ENCODE measurements around the gene CCND2. TPM values are rescaled to one million over a fixed set of nuclear protein-coding genes. Genes with fewer than 3 reads are reported as not detected.

CCND2 gene
- polyA plus RNA-seq, 3 donors: 3.6 to 6.8 (median 3.9) TPM

- no peak overlapping the region for H3K4me3 ChIP-seq (replicated peaks in 1 of 3; ENCODE audit: low read depth in 2 of 3, low read length in 3 of 3)
- no peak overlapping the region for H3K9ac ChIP-seq (ENCODE audit: insufficient read depth, low read length, poor library complexity, severe bottlenecking)
- DNase-seq: no peak
- no peaks in the 10 kb centered on the region for H3K36me3 Mint-ChIP-seq
- no peaks in the 10 kb centered on the region for H4K20me1 ChIP-seq (ENCODE audit: insufficient read depth, low read length)
- no peaks in the 10 kb centered on the region for H3K4me1 ChIP-seq (ENCODE audit: control insufficient read depth in 1 of 2, insufficient read depth in 2 of 2, low read length in 2 of 2)
- H3K27me3 ChIP-seq (ENCODE audit: control insufficient read depth in 2 of 2, insufficient read depth in 2 of 2, low read length in 2 of 2): peaks cover 14 to 15% of the 10 kb centered on the region in 2 donors
- no peak for TF ChIP-seq CTCF (IDR thresholded peaks at IDR 0.05)
- H3K4me2 ChIP-seq (replicated peaks; ENCODE audit: extremely low read depth, low read length, poor library complexity, severe bottlenecking): no peak overlapping the region
- peaks cover 0 to 7% (median 4%) of the 10 kb centered on the region in 7 donors for H3K9me3 Mint-ChIP-seq
- H3K4me3 Mint-ChIP-seq: no peak overlapping the region
- H3K9me3 ChIP-seq (replicated peaks in 1 of 2; ENCODE audit: control insufficient read depth in 1 of 2, insufficient read depth in 1 of 2, low read length in 2 of 2): no peaks in the 10 kb centered on the region
- H2AFZ ChIP-seq (ENCODE audit: insufficient read depth, low read depth, low read length, poor library complexity, severe bottlenecking): no peak overlapping the region
- H3K4me1 Mint-ChIP-seq: peaks cover 1% of the 10 kb centered on the region
- no peaks in the 10 kb centered on the region for H3K36me3 ChIP-seq (replicated peaks in 1 of 2; ENCODE audit: control insufficient read depth in 1 of 2, insufficient read depth in 2 of 2, low read length in 2 of 2)
- peaks cover 5 to 13% (median 6%) of the 10 kb centered on the region in 3 donors for H3K27me3 Mint-ChIP-seq (ENCODE audit: low read depth in 3 of 3)
- intact Hi-C loops (cut with micrococcal nuclease): no loop called here
- H3K79me2 ChIP-seq (ENCODE audit: insufficient read depth, low read length): no peaks in the 10 kb centered on the region
- no peak overlapping the region for H3K27ac ChIP-seq (ENCODE audit: low read depth in 1 of 2, low read length in 2 of 2)
- no peak overlapping the region for H3K27ac Mint-ChIP-seq
Observed at GRCh38 chr12:4261655-4262054, 11.9 kb upstream of the CCND2 start.

- peak overlapping the region in 1 of 2 donors; percentile 13 for H3K4me3 Mint-ChIP-seq
- WGBS (ENCODE audit: insufficient coverage): no CpG with 5 or more reads among the region's 4 CpGs
- peaks cover 31 to 43% (median 33%) of the 10 kb centered on the region in 3 donors for H3K27me3 Mint-ChIP-seq (ENCODE audit: low read depth in 3 of 3)
Observed at GRCh38 chr12:4265280-4265679, 8.3 kb upstream of the CCND2 start.

More at GRCh38 chr12:4265280-4265679, 8.3 kb upstream of the CCND2 start:
- TF ChIP-seq CTCF (IDR thresholded peaks at IDR 0.05): no peak
- H3K27me3 ChIP-seq (ENCODE audit: control insufficient read depth in 2 of 2, insufficient read depth in 2 of 2, low read length in 2 of 2): peaks cover 37 to 47% of the 10 kb centered on the region in 2 donors
- H3K9me3 ChIP-seq (replicated peaks in 1 of 2; ENCODE audit: control insufficient read depth in 1 of 2, insufficient read depth in 1 of 2, low read length in 2 of 2): no peaks in the 10 kb centered on the region
- no peak overlapping the region for H3K4me2 ChIP-seq (replicated peaks; ENCODE audit: extremely low read depth, low read length, poor library complexity, severe bottlenecking)
- H3K4me1 Mint-ChIP-seq: peaks cover 15% of the 10 kb centered on the region
- no peaks in the 10 kb centered on the region for H4K20me1 ChIP-seq (ENCODE audit: insufficient read depth, low read length)
- H2AFZ ChIP-seq (ENCODE audit: insufficient read depth, low read depth, low read length, poor library complexity, severe bottlenecking): no peak overlapping the region
- intact Hi-C loops (cut with micrococcal nuclease): no loop called here
- no peak for DNase-seq
- no peak overlapping the region for H3K27ac ChIP-seq (ENCODE audit: low read depth in 1 of 2, low read length in 2 of 2)
- H3K4me1 ChIP-seq (ENCODE audit: control insufficient read depth in 1 of 2, insufficient read depth in 2 of 2, low read length in 2 of 2): peaks cover 16 to 17% of the 10 kb centered on the region in 2 donors
- H3K27ac Mint-ChIP-seq: no peak overlapping the region
- H3K4me3 ChIP-seq (replicated peaks in 1 of 3; ENCODE audit: low read depth in 2 of 3, low read length in 3 of 3): no peak overlapping the region
- H3K36me3 ChIP-seq (replicated peaks in 1 of 2; ENCODE audit: control insufficient read depth in 1 of 2, insufficient read depth in 2 of 2, low read length in 2 of 2): no peaks in the 10 kb centered on the region
- H3K9ac ChIP-seq (ENCODE audit: insufficient read depth, low read length, poor library complexity, severe bottlenecking): no peak overlapping the region
- peaks cover 0 to 4% (median 3%) of the 10 kb centered on the region in 7 donors for H3K9me3 Mint-ChIP-seq
- H3K79me2 ChIP-seq (ENCODE audit: insufficient read depth, low read length): no peaks in the 10 kb centered on the region
- H3K36me3 Mint-ChIP-seq: no peaks in the 10 kb centered on the region
